Stimulated activated CD4-positive, alpha-beta T cell treated with anti-CD3 and anti-CD28 coated beads, Interleukin-15, amount 100 ng/mL, for 24 hours (primary cell): ENCODE data around the gene TTLL9.
"Not testable (repeated sequence)": the region's sequence is repeated elsewhere in the genome, so short reads cannot be mapped to it uniquely, and the experiment has no call there.

ENCODE experiments used
- DNase-seq: peaks from one replicate; pipeline ENCODE4 v3.0.0-alpha.2; 2020

Gene TTLL9, protein sequence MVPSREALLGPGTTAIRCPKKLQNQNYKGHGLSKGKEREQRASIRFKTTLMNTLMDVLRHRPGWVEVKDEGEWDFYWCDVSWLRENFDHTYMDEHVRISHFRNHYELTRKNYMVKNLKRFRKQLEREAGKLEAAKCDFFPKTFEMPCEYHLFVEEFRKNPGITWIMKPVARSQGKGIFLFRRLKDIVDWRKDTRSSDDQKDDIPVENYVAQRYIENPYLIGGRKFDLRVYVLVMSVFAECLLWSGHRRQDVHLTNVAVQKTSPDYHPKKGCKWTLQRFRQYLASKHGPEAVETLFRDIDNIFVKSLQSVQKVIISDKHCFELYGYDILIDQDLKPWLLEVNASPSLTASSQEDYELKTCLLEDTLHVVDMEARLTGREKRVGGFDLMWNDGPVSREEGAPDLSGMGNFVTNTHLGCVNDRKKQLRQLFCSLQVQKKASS

DNA sequence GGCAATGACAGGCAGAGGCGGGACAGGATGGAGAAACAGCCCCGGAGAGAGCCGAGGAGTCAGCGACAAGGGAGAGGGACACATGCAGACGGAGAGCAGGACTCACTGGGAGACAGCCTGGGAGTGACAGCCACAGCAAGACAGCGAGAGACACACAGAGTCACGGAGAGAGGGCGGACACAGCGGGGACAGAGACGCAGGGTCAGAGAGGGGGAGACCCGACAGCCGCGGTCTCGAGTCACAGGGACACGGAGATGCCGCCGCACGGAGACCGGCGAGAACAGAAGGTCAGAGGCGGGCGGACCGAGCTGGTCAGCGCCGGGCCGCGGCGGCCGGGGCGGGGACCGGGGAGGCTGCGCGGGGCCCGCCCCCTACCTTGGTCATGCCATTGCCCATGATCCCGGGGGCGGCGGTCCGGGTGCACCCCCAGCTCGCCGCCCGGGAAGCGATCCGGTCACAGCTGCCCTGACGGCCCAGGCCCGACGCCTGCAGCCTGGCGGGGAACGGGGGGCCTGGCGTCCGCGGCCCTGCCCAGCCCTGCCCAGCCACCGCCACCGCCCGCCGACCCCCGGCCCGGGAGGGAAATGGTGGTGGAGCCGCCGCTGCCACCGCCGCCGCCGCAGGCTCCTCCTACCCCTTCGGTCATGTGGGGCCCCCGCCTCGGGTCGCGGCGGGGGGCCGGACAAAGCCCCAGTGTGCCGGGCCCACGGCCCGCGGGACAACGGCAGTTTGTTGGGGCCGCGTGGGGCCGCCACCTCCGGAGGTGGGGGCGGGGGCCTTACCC is at the start of gene TTLL9, which contains the start of gene DUSP15:
Gene TTLL9, plus strand, starts transcription at position 693 of the 784 bp plus-strand sequence. CDS start 493 bp downstream, outside the sequence.
Gene DUSP15, minus strand, starts transcription at position 586 of the 784 bp plus-strand sequence. Its CDS starts 190 bp downstream, at position 396.
- peak; percentile 20 for DNase-seq

DNA sequence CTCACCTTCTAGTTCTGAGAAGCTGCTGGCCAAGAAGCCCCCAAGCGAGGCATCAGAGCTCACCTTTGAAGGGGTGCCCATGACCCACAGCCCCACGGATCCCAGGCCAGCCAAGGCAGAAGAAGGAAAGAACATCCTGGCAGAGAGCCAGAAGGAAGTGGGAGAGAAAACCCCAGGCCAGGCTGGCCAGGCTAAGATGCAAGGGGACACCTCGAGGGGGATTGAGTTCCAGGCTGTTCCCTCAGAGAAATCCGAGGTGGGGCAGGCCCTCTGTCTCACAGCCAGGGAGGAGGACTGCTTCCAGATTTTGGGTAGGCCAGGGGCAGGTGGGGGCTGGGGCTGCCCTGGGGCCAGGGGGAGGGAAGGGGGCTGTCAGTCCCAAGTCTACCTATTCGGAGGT is 49.0 kb upstream of the TTLL9 start:
- DNase-seq = no peak

DNA sequence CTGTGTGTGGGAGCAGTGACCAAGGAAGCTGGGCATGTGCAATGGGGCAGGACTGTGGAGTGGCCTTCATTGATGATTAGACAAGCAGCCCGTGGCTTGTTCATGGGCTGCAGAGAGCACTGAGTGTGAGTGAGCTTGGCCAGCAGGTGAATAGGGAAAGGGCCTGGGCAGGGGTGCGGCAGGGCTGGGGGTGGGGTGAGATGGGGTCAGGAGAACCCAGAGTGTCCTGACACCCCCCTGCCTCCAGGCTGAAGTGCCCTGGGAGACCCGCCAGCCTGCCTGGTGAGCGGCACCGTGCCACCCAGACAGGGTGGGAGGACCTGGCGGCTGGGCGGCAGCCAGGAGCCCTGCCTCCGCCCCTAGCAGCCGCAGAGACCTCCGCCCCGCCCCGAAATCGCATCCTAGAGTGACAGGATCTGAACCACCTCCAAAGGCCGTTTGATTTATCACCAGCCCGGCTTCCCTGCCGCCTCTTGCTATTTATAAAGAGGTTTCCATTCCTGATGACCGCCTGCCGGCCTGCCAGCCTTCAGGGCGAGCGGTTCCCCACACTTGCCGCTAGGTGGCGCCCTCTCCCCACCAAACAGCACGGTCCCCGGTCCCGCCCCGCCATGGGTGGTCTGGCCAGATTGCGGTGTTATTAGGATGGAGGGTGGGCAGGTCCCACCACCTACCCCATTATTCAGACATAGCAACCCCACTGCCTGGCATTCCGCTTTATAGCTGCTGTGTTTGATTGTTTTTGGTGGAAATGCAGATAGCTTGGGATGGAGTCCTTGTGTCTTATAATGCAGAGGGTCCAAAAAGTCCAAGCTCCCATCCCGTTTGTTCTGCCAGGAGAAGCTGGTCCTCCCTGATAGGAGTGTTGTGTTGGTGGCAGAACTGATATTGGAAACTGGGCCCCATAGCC is 47.8 kb upstream of the TTLL9 start:
- DNase-seq = peak; percentile 80

DNA sequence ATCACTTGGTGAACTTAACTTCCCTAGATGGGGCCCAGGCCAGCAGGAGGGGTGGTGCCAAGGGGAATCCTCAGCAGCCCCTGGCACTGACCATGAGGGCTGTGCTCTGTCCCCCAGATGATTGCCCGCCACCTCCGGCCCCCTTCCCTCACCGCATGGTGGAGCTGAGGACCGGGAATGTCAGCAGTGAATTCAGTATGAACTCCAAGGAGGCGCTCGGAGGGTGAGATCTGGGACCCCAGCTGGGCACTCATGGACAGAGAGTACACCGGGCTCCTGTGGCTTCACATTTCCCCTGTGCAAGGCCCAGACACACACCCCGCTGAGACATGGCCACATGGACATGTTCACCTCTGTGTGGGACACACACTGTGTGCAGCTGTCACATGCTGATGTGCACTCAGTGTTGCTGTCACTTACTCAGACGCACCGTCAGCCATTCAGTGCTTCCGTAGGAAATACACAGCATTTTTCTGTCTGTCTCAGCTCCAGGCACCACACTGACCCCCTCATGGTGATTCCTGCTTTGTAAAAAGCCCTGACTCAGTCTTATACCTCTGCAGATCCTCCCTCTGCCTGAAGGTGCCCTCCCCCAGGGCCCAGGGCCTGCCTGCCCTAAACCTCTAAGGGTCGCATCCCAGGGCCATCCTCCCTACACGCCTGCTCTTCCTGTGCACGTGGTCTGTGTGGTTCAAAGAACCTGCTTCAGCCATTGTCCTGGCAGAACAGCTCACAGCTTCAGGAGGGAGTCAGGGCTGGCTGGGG is 46.9 kb upstream of the TTLL9 start:
- no peak for DNase-seq

DNA sequence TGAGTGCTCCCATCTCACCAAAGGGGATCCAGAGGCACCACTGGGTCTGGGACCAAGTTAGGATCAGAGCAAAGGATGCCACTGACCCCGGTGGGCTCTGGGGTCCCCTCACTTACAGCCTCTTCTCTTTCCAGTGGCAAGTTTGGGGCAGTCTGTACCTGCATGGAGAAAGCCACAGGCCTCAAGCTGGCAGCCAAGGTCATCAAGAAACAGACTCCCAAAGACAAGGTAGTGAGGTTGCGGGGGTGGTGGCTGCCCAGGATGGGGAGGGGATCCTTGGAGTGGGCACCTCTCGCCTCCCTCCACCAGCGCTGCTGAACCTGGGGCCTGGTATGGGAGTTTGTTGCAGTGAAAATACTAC is 46.3 kb upstream of the TTLL9 start:
- DNase-seq = no peak

DNA sequence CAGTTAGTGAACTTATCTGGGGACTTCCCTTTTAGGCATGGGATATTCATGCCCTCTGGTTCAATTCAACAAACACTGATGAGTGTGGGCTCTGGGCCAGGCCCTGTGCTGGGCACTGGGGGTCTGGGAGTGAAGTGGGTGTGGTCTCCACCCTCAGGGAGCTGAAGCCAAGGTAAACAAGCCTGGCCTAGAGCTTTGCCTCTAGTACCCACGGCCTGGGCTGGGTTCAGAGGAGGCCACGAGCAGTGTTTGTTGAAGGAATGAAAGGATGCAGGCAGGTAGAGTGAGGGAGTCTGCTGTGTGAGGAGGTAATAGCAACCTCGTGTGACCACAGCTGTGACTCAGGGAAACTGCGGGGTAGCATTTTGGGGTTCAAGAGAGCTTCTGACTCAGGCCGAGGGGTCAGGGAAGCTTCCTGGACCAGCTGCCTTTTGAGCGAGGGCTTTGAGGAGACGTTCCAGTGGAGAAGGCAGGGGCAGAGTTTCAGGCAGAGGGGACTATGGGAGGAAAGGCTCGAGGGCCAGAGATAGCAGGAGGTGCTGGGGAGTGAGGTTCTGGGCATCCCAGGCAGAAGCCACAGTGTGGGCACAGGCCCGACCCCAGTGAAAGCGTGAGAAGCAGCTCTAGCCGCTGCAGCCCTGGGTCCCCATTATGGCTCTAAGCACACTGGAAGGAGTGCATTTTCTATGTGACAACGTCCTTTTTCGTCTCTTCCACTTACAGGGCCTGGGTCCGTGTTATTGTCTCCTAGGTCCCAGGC is 45.7 kb upstream of the TTLL9 start:
- no peak for DNase-seq

DNA sequence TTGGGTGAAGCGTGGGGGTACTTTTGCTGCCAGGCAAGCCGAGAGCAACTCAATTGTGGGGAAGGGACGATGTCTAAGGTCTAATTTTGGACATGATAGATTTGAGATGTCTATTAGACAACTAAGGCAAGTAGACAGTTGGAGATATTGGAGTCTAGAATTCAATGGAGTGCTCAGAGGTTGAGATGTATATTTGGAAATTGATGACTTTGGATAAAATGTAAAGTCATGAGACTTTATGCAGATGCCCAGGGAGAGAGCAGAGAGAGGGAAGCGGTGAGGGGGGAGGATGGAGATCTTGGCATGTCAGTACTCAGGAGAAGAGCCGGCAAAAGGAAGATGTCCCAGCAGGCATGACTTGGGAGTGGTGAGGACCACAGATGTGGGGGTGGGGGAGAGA is 44.4 kb upstream of the TTLL9 start:
- no peak for DNase-seq

DNA sequence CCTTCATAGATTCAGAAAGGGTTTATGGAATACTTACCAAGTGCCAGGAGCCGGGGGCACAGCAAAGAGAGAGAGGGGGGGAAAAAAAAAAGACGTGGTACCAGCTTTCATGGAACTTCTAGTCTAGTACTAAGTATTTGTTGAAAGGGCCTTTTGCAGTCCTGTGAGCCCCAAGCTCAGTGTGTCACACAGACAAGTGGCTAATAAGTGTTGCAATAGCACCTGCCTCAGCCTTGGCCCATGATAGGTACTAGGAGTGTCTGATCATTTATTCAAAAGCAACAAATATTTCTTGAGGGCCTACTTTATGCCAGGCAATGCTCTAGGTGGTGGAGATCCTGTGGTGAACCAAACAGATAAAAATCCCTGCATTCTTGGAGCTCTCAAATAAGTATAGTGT is 43.4 kb upstream of the TTLL9 start:
- DNase-seq = no peak

DNA sequence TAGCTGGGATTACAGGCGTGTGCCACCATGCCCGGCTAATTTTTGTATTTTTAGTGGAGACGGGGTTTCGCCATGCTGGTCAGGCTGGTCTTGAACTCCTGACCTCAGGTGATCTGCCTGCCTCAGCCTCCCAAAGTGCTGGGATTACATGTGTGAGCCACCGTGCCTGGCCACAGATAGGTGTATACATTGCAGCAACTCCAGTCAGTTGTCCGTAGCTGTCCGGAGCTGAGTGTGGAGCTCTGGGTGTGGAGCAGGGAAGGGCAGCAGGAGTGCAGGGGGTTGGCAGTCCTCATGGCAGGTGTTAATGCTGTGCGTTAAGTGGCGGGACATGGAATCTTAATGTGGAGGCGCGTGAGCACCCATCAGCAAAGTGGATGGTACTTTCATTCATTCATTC is 42.4 kb upstream of the TTLL9 start:
- DNase-seq = not testable (repeated sequence)

DNA sequence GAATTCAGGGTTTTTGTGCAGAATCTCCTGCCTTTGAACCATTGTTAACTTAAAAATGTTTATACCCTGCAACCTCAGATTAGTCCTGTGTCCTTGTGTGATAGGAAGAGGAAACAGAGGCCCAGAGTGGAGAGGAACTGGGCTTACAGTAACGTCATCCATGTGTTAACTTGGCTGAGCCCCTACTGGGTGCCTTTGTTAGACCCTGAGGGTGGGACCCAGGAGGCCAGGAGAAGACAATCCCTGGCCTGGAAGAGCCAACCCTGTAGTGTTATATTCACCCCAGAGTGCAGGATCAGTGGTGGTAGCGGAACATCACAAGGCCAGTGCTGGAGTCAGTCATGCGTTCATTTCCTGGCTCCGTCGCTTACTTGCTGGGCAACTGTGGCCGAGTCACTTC is 40.7 kb upstream of the TTLL9 start:
- no peak for DNase-seq

DNA sequence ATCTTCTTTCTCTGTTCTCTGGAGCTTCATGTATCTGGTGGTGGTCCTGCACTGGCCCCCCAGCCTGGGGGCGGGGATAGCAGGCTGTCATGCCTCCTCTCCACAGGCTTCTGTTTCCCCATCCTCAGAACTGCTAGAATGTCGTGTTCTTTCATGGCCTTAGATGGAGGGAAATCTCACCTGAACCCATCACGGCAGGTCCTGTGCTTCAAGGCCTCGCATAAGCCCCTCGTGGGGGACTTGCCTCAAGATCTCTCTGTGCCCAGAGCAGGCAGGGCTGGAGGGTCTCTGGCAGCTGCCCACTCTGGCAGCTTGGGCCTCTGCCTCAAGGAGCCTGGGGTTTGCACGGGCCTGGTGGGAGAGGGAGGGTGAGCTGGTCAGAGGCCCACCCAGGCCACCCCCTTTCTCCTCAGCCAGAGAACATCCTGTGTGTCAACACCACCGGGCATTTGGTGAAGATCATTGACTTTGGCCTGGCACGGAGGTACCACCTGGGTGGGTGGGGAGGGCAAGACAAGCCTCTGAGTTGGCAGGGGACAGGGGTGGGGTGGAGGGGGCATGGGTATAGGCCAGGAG is 39.9 kb upstream of the TTLL9 start:
- DNase-seq = no peak

DNA sequence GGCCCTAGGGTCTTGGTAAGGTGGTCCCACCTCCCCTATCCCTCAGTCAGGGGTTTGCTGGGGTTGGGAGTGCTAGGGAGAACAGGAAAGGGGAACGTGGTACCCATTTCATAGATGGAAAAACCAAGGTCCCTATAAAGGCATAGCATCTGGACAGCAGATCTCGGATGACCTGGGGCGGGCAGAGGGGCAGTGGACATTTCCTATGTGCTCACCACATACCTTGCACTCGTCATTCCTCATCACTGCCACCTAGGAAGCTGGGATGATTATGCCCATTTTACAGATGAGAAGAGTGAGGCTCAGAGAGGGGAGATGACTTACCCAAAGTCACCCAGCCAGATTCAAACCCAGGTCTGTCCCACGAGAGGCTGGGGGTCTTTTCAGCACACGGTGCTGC is 39.2 kb upstream of the TTLL9 start:
- DNase-seq = no peak

DNA sequence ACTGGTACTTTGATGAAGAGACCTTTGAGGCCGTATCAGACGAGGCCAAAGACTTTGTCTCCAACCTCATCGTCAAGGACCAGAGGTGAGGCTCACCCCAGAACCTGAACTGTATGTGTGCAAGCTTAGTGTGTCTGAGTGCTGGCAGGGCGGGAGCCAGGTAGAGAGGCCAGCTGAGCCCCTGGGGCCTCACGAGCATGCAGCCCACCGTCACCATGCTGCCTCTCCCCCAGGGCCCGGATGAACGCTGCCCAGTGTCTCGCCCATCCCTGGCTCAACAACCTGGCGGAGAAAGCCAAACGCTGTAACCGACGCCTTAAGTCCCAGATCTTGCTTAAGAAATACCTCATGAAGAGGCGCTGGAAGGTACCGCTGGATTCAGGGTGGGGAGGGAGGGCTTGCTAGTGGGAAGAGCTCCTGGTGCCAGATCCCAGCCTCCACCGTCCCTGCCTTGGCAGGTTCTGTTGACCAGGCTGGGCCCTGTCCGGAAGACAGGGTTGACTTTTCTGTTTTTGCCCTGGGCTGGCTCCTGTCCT is 38.6 kb upstream of the TTLL9 start:
- DNase-seq = no peak

DNA sequence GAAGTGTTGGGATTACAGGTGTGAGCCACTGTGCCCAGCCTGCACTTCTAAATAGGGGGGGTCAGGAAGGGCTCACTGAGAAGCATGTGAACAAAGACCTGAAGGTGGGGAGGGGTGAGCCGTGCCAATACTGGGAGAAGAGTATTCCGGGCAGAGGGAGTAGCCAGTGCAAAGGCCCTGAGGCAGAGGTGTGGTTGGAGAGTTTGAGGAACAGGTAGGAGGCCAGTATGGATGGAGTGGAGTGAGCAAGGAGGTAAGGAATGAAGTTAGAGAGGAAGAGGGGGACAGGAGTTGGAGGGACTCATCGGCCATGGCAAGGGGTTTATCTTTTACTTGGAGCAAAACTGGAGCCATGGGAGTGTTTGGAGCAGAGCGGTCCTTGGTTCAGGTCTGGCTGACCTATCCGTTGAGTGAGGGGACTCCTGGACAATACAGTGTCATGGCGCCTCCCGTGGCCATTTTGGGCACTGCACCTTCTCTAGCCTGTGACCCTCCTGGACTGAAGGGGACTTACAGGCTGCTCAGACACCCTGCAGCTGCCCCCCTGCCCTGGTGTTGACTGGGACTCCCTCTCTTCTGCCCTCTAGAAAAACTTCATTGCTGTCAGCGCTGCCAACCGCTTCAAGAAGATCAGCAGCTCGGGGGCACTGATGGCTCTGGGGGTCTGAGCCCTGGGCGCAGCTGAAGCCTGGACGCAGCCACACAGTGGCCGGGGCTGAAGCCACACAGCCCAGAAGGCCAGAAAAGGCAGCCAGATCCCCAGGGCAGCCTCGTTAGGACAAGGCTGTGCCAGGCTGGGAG is 37.1 kb upstream of the TTLL9 start:
- peak; percentile 74 for DNase-seq

DNA sequence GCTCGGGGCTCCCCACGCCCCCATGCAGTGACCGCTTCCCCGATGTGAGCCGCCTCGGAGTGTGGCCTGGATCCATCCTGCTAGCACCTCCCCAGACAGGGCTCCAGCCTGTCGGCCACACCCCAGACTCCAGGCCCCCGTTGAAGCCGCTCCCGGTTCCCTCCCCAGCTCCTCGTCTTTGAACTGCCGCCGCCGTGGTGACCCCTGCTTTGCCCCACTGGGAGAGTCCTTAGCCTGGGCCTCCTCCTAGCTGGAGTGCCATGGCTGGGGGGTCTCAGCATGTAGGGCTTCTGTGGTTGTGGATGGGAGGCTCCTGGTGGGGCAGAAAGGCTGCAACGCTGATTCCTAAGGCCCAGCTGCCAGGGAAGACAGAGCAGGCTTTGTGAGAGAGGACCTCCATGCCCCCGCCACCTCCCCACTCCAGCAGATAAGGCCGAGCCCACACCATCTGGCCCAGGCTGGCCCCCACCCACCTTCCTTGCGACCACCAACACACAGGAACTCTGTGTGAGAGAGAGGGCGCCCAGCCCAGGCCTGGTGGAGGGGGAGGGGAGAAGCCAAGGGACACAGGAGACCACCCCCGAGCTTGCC is 36.4 kb upstream of the TTLL9 start:
- DNase-seq = no peak

DNA sequence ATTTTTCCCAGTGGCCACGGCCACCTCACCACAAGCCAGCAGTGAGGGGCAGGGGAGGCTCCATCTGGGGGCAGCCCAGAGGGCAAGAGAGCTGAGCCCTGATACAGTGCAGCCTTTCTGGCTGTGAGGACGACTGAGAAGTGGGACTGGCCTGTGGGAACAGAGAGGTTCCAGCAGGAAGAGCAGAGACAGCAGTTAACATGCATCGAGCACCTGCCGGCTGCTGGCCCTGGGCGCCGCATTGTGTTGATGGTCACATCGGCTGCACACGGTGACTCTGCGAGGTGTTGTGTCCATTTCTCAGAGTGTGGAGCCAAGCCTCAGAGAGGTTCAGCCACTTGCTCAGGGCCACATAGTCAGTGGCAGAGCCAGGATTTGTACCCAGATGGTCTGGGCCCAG is 34.9 kb upstream of the TTLL9 start:
- no peak for DNase-seq

DNA sequence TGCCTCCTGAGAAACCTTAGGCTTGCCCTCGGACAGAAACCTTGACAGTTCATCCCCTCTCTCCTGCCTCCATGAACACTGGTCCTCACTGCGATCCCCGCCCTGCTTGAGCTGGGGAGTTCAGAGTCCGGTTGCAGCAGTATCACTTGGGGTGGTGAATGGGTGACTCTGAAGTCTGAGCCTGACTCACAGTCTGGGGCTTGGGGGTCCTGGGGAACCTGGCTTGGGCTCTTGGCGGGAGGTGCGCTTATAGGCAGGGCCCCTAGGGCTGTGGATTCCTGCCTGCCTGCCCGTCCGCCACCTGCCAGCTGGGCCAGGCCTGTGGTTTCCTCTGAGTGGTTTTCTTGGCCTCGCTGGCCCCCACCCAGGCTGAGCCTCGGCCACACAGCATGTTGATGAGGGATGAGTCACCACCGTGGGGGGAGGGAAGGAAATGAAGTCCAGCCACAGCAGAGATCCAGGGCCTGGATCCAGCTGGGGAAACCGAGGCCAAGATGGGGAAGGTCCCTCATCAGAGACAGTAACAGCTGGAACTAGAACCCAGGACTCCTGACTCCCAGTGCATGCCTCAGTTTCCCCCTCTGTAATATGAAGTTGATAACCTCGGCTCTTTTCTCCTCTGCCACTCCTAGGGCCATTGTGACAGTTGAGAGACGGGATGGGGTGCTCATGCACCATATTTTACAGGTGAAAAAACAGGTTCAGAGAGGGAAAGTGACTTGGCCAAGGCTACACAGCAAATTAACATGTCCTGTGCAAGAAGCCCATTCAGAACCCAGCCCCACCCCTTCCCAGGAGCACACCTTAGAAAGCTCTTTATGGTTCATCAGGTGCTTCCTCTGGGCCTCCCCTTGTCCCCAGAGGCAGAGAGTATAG is 34.2 kb upstream of the TTLL9 start:
- peak; percentile 27 for DNase-seq

DNA sequence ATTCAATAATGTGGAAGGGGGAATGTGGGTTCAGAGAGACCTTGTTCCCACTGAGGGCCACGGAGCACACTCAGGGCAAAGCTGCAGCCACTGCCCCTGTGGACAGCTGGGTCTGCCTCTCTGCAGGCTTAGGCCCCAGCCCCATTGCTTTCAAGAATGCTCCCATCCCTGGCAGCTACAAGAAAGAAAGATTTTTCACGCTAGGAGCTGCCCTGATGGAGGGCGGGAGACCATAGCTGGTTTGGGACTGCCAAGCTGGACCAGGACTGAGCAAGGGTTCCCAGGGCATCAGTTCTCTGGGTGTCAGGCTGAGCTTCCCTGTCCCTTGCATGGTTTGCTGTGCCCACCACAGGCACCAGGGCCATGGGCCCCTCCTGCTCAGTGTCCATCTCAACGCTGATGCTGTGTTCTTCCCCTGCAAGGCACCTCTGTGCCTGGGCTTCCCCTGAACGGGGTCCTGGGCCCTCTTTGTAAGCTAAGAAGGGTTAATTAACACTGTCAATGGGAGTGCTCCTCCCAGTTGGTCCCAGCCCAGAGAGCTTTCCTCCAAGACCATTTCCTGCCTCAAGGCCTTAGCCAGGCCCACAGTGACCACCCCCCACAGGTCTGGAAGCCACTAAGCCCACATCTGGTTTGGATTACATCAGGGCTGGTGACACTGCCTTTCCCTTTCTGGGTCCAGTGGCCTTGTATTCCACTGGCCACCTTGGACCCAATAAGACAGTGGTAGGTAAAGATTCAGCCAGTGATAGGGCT is 33.4 kb upstream of the TTLL9 start:
- DNase-seq = no peak
